HepG2 (cell line): ENCODE results near the gene KBTBD3. TPM values are rescaled to one million over a fixed set of nuclear protein-coding genes. Genes with fewer than 3 reads are reported as not detected.

Experiments used
- ATAC-seq: fragments of 200-7000 bp; cut with Tn5 transposase; 3 replicates; pipeline ENCODE4 v1.9.1; 2020; ENCODE audit warnings: mild to moderate bottlenecking, moderate library complexity
- BruUV-seq: library from RNA; stranded (reverse); fragments of 400-500 nt; replicated peaks from 2 replicates; lab custom pipeline; 2021; lab: Mats Ljungman, UMichigan
- CTCF ChIA-PET: fragments of 300-600 bp; formaldehyde crosslinking; extraction: SDS; loops from one replicate; lab custom pipeline; 2021; ENCODE audit warnings: low total read pairs, inconsistent platforms, low intra/inter-chr PET ratio; lab: Yijun Ruan, JAX
- POLR2A ChIA-PET: fragments of 350-600 bp; sonication (Branson Sonifier 250); formaldehyde crosslinking; loops from one replicate; lab custom pipeline; 2020; ENCODE audit warnings: antibody characterized with exemption, inconsistent platforms; lab: Yijun Ruan, JAX
- DNase-seq: peaks from one replicate; pipeline ENCODE4 v3.0.0-alpha.2; 2015; ENCODE audit warnings: low spot score
- FAIRE-seq: peaks from 3 replicates; lab custom pipeline; 2011; peaks lifted over from hg19 to GRCh38; lab: Jason Lieb, UNC
- H2AFZ ChIP-seq: one replicate; pipeline ENCODE4 v1.6.1; 2011; ENCODE audit warnings: low read length, inconsistent platforms
- H3K27ac ChIP-seq: fragments of 300-600 bp; 3 replicates; pipeline ENCODE4 v1.8.0; 2011; ENCODE audit warnings: mixed run types, mild to moderate bottlenecking, mixed read lengths, low read length, inconsistent platforms; ENCODE audit not compliant: insufficient read depth; ENCODE audit errors: extremely low read length
- H3K27me3 ChIP-seq, 2 experiments: fragments of 200-600 bp in 1 of 2; 2 replicates in 1 of 2; 3 replicates in 1 of 2; pipeline versions ENCODE4 v1.6.0 to v1.8.0; 2011; ENCODE audit warnings: low read length in 2 of 2, mild to moderate bottlenecking in 2 of 2, moderate library complexity in 2 of 2, inconsistent platforms in 1 of 2; ENCODE audit not compliant: insufficient read depth in 2 of 2, control insufficient read depth in 1 of 2
- H3K36me3 ChIP-seq, 2 experiments: fragments of 200-600 bp in 1 of 2; replicated peaks in 1 of 2; 2 replicates in 1 of 2; 3 replicates in 1 of 2; pipeline versions ENCODE4 v1.5.1 to v1.8.0; 2011; ENCODE audit warnings: low read length in 2 of 2, inconsistent platforms in 1 of 2; ENCODE audit not compliant: insufficient read depth in 2 of 2, control insufficient read depth in 1 of 2
- H3K4me1 ChIP-seq: 2 replicates; pipeline ENCODE4 v1.5.1; 2012; ENCODE audit warnings: low read length, inconsistent platforms; ENCODE audit not compliant: insufficient read depth
- H3K4me2 ChIP-seq: 2 replicates; pipeline ENCODE4 v1.6.0; 2011; ENCODE audit warnings: low read depth, low read length, inconsistent platforms
- H3K4me3 ChIP-seq, 3 experiments: fragments of 200-600 bp in 1 of 3; sonication (generic), shearing (Covaris generic) in 1 of 3; replicated peaks in 1 of 3; 2 replicates each; pipeline ENCODE4 v1.5.1; 2011 to 2016; ENCODE audit warnings: low read length in 3 of 3, inconsistent platforms in 2 of 3, low read depth in 2 of 3, mild to moderate bottlenecking in 2 of 3, control low read depth in 1 of 3, mixed read lengths in 1 of 3; ENCODE audit not compliant: insufficient read depth in 1 of 3
- H3K79me2 ChIP-seq: one replicate; pipeline ENCODE4 v1.6.1; 2011; ENCODE audit warnings: low read length, inconsistent platforms; ENCODE audit not compliant: insufficient read depth
- H3K9ac ChIP-seq: 2 replicates; pipeline ENCODE4 v1.6.0; 2011; ENCODE audit warnings: mild to moderate bottlenecking, low read depth, low read length, inconsistent platforms; ENCODE audit not compliant: insufficient read depth
- H3K9me3 ChIP-seq: 2 replicates; pipeline ENCODE4 v1.5.1; 2012; ENCODE audit warnings: mild to moderate bottlenecking, low read length
- H4K20me1 ChIP-seq: 2 replicates; pipeline ENCODE4 v1.6.0; 2011; ENCODE audit warnings: inconsistent platforms, mild to moderate bottlenecking, low read length, moderate library complexity; ENCODE audit not compliant: insufficient read depth
- HDAC6 ChIP-seq: fragments of 200-600 bp; sonication (generic); IDR thresholded peaks from 2 replicates; pipeline ENCODE4 v1.7.0; 2017; ENCODE audit warnings: mild to moderate bottlenecking, antibody characterized with exemption, low read length, low read depth
- NKX3-1 ChIP-seq: sonication (generic); formaldehyde crosslinking; IDR thresholded peaks from 2 replicates; pipeline ENCODE4 v1.5.0; 2020; ENCODE audit warnings: missing genetic modification reagents
- TCF12 ChIP-seq, 2 experiments: fragments of 450-650 bp in 1 of 2; sonication (generic) in 1 of 2; formaldehyde crosslinking in 1 of 2; IDR thresholded peaks; 2 replicates each; pipeline versions ENCODE4 v1.6.1 to v1.8.0; 2017 to 2022; ENCODE audit warnings: antibody characterized with exemption in 1 of 2, mild to moderate bottlenecking in 1 of 2, missing genetic modification reagents in 1 of 2, moderate library complexity in 1 of 2
- TCF7 ChIP-seq: sonication (generic); IDR thresholded peaks from 2 replicates; pipeline ENCODE4 v1.6.1; 2016; ENCODE audit warnings: antibody characterized with exemption, low read depth
- in situ Hi-C: cut with HindIII; loops from 2 replicates; pipeline ENCODE4 v1.10.0; 2017; ENCODE audit warnings: low pct_unique_long_range_greater_than_20kb; ENCODE audit not compliant: extremely low pct_ligation_motif_present
- intact Hi-C: fragments of 100-400 bp; cut with micrococcal nuclease; formaldehyde crosslinking; loops from one replicate; pipeline ENCODE4 v1.10.0; 2022; ENCODE audit not compliant: unreplicated experiment
- polyA plus RNA-seq, 8 experiments: library from polyadenylated mRNA; depleted of rRNA in 3 of 8; stranded (reverse) in 7 of 8; unstranded in 1 of 8; fragments of >200 nt; fragmentation: Illumina TruSeq in 4 of 8; extraction: Trizol in 4 of 8; gene quantifications; 2 replicates each; pipeline versions ENCODE4 v1.2.1 to v1.2.3, GENCODE V29; 2011 to 2016; ENCODE audit warnings: low read depth in 4 of 8, missing spikeins in 1 of 8, mixed read lengths in 1 of 8; ENCODE audit not compliant: insufficient read depth in 1 of 8
- total RNA-seq, 5 experiments: library from RNA; depleted of rRNA; stranded (reverse); fragments of >200 nt; fragmentation: Illumina TruSeq; extraction: Trizol; gene quantifications; 2 replicates each; pipeline ENCODE4 v1.2.3, GENCODE V29; 2016; ENCODE audit warnings: low read depth in 1 of 5
- TF ChIP-seq, protein P1 (sequence below): IDR thresholded peaks from 2 replicates; pipeline ENCODE4 v1.6.1; 2016; ENCODE audit warnings: low read depth, missing genetic modification reagents, missing compliant biosample characterization
- TF ChIP-seq, protein P2 (sequence below): sonication (generic); formaldehyde crosslinking; IDR thresholded peaks from 2 replicates; pipeline ENCODE4 v1.5.0; 2020; ENCODE audit warnings: missing genetic modification reagents, mild to moderate bottlenecking, borderline replicate concordance

The KBTBD3 gene
- total and polyA plus RNA-seq, 2 of the 13 experiments (the other 11 are each of a cell fraction or from before 2014, with no cell fraction given), result 1.8 to 7.4 TPM

DNA sequence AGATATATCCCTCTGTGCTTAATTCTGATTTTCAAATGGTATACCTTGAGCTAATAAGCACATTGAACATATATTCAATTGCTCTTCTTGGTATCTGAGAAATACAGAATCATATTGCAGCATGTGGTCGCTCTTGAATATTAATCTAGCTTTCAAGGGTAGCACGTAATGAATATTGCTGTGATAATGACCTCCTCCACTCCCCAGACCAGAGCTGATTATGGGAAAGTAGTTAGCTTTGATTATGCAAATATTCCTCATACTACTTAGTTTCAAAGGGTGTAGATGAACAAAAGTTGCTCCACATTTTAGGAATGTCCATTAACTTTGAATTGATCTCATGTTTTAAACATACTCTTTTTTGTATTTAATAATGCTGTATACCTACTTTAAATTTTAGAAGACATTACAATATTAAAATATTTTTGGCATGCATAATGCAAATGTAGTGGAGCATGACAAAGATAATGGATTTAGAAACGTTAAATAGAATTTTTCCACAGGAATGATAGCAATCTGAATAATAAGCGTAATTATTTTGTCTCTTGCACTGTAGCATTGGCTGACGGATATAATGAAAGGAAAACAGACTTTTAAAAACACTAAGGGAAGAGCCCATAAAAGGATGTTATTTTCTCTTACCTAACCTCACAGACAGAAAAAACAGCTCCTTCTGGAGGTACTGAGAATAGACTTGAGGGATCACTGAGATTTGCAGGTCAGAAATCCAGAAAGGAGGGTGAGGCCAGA is 27.2 kb downstream of the KBTBD3 start (continued):
- TF ChIP-seq, protein P1, sequence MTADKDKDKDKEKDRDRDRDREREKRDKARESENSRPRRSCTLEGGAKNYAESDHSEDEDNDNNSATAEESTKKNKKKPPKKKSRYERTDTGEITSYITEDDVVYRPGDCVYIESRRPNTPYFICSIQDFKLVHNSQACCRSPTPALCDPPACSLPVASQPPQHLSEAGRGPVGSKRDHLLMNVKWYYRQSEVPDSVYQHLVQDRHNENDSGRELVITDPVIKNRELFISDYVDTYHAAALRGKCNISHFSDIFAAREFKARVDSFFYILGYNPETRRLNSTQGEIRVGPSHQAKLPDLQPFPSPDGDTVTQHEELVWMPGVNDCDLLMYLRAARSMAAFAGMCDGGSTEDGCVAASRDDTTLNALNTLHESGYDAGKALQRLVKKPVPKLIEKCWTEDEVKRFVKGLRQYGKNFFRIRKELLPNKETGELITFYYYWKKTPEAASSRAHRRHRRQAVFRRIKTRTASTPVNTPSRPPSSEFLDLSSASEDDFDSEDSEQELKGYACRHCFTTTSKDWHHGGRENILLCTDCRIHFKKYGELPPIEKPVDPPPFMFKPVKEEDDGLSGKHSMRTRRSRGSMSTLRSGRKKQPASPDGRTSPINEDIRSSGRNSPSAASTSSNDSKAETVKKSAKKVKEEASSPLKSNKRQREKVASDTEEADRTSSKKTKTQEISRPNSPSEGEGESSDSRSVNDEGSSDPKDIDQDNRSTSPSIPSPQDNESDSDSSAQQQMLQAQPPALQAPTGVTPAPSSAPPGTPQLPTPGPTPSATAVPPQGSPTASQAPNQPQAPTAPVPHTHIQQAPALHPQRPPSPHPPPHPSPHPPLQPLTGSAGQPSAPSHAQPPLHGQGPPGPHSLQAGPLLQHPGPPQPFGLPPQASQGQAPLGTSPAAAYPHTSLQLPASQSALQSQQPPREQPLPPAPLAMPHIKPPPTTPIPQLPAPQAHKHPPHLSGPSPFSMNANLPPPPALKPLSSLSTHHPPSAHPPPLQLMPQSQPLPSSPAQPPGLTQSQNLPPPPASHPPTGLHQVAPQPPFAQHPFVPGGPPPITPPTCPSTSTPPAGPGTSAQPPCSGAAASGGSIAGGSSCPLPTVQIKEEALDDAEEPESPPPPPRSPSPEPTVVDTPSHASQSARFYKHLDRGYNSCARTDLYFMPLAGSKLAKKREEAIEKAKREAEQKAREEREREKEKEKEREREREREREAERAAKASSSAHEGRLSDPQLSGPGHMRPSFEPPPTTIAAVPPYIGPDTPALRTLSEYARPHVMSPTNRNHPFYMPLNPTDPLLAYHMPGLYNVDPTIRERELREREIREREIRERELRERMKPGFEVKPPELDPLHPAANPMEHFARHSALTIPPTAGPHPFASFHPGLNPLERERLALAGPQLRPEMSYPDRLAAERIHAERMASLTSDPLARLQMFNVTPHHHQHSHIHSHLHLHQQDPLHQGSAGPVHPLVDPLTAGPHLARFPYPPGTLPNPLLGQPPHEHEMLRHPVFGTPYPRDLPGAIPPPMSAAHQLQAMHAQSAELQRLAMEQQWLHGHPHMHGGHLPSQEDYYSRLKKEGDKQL (CRISPR knock-in tag), result no peak
- TF ChIP-seq NKX3-1 (no peak), TCF12 (IDR thresholded peaks at IDR 0.05) (no peak), TCF12 (CRISPR knock-in tag; IDR thresholded peaks at IDR 0.05) (no peak), TCF7 (no peak)
- TF ChIP-seq, protein P2, sequence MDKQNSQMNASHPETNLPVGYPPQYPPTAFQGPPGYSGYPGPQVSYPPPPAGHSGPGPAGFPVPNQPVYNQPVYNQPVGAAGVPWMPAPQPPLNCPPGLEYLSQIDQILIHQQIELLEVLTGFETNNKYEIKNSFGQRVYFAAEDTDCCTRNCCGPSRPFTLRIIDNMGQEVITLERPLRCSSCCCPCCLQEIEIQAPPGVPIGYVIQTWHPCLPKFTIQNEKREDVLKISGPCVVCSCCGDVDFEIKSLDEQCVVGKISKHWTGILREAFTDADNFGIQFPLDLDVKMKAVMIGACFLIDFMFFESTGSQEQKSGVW (CRISPR knock-in tag), result no peak
- TF ChIP-seq, all 625 proteins: peak for 0

DNA sequence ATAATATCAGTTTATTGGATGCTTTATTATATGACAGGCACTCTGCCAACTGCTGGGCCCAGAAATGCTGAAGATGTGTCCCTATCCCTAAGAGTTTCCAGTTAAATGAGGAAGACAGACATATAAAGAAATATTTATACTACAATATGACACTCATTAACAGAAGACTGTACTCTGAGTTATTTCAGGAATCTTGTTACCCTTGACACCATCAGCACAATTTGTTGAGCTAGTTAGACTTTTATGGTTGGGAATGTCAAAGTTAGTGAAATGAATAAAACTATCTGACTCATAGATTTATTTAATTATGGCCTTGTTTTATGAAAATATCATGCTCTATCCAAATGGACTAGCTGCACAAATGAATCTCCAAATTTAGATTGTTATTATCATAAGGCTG is 29.5 kb downstream of the KBTBD3 start:
- ATAC-seq (no peak), DNase-seq (no peak), FAIRE-seq (no peak)
- TF ChIP-seq HDAC6, result no peak
- no peak overlapping the region for H3K27ac ChIP-seq
- H3K4me2 ChIP-seq, result no peak overlapping the region
- intact Hi-C loops, result no loop called here
- H3K79me2 ChIP-seq, result no peaks in the 10 kb centered on the region
- ChIA-PET POLR2A (no interaction called here), CTCF (no interaction called here)
- H3K9me3 ChIP-seq, result no peaks in the 10 kb centered on the region
- H3K27me3 ChIP-seq, result no peaks in the 10 kb centered on the region
- no peaks in the 10 kb centered on the region for H3K4me1 ChIP-seq
- no peak overlapping the region for H3K9ac ChIP-seq
- no peaks in the 10 kb centered on the region for H3K36me3 ChIP-seq
- BruUV-seq, result no TSS peak
- in situ Hi-C loops, result no loop called here
- H3K4me3 ChIP-seq, result no peak overlapping the region
- H4K20me1 ChIP-seq, result no peaks in the 10 kb centered on the region
- no peak overlapping the region for H2AFZ ChIP-seq
